ENCODE data around the gene CREG1.

CREG1 gene

DNA sequence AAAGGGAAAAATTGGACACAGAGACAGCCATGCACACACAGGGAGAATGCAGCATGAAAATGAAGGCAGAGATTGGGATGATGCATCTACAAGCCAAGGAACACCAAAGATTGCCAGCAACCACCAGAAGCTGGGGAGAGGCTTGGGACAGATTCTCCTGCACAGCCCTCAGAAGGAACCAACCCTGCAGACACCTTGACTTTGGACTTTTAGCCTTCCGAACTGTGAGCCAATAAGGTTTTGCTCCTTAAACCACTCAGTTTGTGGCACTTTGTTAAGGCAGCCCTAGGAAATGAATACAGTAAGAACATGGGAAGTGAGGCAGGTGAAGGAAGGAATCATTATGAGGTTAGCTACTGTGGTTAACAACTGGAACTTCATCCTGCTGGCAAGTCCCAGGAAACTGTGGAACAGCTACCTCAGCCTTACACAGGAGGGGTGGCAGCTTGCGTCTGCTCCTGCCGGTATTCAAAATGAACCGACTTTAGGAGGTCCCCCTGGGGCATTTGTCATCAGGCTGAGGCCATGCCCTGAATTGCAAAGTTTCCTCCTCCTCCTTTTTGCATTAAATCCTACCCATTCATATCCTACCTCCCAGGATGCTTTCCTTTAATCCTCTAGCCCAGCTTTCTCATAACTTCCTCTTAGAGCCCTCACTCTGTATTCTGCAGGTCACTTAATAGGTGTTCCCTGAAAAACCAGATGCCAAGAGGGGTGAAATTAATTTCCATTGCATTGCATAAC, 50.7 kb downstream of the CREG1 start:
- DNase-seq, result no peak

DNA sequence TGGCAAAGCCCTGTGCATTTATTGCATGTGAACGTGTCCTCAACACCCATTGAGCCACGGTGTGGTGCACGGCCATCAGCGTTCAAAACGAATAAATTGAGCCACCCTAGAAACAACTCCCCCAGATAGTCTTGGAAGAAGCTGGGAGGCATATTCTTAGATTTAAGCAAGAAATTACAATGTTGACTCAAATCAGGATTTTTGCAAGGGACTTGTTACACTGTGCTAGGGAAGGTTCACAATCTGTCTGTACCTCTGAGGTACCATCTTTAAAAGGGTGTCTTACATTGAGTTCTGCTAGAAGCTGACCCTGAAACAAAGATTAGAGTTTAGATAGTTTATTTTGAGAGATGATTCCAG, 51.4 kb downstream of the CREG1 start:
- no peak for DNase-seq

DNA sequence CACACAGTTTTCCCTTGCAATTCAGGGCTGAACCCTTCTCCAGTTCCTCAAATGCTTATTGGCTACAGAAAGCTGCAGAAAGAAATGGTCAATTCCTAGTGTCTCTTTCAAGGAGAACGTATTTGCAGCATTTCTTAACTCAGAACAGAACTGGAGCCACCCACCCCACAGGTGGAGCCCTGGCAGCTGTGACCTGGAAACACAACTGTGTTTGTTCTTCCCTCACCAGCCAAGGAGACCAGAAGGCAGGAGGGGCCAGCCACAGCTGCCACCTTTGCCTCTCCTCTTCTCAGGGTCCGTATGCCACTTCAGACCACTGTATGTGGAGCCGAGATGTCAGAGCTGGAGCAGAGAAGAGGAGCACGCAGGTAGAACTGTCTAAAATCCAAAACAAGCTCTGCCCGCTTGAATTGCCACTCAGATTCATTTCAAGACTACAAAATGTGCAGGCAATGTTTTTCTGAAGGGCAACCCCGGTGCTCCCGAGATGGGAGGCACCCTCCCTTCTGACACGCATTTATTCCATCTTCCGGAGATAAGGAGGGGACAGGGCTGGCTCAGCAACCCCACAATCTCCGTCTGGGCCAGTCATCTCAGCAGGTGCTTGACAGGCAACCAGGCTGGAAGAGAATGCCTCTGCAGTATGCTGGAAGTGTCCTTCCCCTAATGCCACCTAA, 51.9 kb downstream of the CREG1 start:
- DNase-seq, result no peak

DNA sequence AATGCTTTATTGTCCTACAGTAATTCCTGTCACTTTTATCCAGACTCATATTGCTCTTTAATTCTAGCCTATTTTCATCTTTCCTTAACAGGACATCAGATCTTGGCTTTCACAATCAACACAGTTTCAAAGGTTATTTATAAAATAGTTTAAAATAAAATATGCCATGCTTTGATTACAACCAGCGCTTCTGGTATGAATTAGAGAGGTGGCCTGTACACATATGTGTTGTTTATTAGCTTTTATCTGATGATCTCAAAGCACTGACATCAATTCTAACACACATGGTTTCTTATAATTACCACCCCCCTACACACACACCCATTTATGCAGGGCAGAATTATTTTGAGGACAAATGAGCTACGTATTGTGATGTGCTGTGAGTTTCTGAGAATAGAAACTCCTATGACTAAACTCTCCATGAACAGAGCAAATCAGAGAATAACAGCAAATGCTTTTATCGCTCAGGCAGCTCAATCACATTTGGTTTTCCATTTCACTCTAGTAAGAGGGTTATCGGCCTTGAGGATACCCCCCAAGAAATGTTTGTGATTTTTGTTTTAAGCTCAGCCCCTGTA, 53.2 kb downstream of the CREG1 start:
- DNase-seq, result no peak

DNA sequence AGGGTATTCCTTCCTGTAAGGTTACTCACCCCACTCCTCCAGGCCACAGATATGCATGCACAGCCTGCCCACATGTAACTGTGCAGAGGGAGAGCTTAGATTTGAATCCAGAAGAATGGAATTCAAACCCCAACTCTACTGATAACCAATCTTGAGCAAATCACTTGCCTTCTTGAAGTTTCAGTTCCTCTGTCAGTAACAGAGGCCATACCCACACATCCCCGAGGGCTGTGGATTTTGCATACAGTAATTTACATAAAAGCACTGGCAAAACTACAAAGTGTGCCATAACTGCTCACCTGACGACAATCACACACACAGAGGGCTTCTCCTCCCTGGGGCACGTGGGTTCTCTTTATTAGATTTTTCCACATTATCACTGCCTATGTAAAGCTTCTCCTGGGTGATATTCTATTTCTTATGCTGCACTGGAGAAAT, 53.9 kb downstream of the CREG1 start:
- DNase-seq, result no peak

DNA sequence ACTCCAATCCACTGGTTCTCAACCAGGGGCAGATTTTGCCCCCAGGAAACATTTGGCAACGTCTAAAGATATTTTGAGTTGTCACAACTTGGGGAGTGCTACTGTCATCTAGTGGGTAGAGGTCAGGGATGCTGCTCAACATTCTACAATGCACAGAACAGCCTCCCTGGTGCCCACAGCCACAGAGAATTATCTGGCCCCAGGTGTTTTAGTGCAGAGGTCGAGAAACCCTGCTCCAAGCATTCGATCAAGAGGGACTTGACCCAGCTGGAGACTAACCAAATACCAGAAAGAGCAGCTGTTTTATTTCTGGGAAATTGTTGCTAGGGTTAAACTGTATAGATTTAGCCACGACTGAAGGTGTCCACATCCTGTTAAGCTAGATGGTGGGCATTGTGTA, 54.5 kb downstream of the CREG1 start:
- no peak for DNase-seq

DNA sequence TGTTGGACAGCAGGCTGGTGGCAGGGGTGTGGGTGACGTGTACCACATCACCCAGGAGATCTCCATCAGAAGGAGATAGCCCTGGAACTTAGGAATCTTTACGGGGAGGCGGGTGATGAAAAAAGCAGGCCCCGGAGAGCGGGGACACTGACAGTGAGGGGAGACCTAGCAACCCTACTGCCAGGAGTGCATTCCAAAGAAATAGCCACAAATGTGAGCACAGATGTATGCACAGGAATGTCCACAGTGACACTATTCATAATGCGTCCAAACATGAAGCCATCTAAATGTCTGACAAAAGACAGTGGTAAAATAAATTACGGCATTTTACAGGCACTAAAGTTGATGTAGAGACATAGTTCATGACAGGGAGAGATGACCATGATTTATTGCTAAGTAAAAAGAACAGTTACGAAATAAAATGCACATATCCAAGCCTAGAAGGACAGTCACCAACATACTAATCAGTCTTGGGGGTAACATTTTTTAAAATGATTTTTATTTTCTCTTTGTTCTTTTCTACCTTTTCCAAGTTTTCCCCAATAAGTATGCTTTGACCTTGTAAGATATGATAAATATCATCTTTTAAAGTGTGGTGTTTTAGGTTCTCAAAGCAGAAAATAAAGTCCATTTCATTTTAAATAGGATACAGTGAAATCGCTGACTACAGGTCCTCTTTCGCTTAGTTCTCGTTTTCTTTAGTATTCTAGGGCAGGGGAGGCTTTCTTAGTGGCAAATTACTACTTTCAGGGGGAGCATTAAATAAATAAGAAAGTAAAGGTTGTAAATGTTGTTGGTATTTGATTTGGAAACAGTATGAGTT, 56.6 kb downstream of the CREG1 start:
- DNase-seq, result no peak

DNA sequence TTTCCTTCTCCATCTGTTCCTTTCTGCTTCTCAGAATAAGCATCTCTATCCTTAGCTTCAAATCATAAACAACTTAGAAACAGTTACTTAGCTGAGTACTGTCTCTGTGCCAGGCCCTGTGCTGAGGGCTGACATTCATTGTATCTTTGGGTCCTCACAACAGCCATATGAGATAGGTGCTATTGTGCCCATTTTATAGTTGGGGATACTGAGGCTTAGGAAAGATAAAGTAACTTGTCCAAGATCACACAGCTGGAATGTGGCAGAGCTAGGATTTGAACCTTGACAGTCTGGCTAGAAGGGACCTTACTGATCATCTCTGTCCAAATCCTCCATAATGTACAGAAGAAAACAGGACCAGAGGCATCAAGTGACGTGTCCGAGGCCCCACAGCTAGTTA, 60.2 kb downstream of the CREG1 start:
- no peak for DNase-seq

DNA sequence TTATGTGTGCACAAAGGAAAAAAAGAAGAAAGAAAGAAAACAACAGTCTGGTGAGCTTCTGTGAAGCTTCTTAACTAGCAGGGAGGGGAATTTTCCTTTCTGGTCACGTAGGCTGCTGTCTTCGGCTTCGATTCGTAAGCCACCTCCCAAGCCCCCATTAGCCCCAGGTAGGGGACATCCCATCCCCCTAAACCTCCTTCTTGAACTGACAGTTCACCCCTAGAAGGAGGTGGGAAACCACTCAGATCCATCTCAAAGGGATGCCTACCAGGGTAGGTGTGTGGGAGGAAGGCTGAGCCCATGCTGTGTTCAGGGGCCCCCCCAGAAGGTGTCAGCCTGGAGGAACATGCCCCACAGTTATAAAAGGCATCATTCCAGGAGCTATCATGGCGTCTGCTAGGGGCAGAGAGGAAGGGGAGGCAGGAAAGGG, 61.1 kb downstream of the CREG1 start:
- no peak for DNase-seq

DNA sequence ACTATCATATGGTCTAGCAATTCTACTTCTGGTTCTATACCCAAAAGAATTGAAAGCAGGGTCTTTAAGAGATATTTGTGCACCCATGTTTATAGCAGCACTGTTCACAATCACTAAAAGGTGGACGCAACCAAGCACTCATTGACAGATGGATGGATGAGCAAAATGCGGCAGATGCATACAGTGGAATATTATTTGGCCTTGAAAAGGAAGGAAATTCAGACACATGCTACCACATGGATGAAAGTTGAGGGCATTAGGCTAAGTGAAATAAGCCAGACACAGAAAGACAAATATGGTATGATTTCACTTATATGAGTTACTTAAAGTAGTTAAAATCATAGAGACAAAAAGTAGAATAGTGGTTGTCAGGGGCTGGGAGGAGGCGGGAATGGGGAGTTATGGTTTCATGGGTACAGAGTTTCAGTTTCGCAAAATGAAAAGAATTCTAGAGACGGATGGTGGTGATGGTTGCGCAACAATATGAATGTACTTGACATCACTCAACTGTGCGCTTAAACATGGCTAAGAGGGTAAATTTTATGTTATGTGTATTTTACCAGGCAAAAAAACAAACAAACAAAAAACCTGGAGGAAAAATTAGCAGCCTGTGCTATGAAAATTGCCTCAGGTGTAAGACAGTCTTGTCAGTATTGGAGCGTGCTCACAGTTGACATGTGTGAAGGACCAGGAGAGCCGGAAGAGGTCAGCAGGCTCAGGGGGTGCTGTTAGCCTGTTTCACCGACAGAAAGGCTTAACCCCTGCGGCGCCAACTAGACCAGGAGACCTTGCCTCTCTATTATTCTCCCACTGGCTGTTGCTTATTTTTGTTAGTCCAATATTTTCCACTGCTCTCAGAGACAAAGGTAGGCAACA, 61.7 kb downstream of the CREG1 start:
- DNase-seq, result no peak

All from hippocampal formation (tissue), 2 donors.